Stimulated activated CD4-positive, alpha-beta T cell treated with anti-CD3 and anti-CD28 coated beads, Interleukin-2, amount 100 ng/mL, for 48 hours (primary cell): ENCODE data around the gene TMEM141.
"Not testable (repeated sequence)": the region's sequence is repeated elsewhere in the genome, so short reads cannot be mapped to it uniquely, and the experiment has no call there.

Experiments used
- DNase-seq, 2 donors: peaks; one replicate each; pipeline ENCODE4 v3.0.0-alpha.2; 2020

Gene TMEM141

GRCh38 chr9:136796238-136796774 is 5.2 kb downstream of the TMEM141 start, which contains the start of gene CCDC183:
TSS of gene CCDC183 (plus strand) at chr9:136796338. CDS start at chr9:136796398, 60 bp downstream.
- DNase-seq, result no peak

DNA sequence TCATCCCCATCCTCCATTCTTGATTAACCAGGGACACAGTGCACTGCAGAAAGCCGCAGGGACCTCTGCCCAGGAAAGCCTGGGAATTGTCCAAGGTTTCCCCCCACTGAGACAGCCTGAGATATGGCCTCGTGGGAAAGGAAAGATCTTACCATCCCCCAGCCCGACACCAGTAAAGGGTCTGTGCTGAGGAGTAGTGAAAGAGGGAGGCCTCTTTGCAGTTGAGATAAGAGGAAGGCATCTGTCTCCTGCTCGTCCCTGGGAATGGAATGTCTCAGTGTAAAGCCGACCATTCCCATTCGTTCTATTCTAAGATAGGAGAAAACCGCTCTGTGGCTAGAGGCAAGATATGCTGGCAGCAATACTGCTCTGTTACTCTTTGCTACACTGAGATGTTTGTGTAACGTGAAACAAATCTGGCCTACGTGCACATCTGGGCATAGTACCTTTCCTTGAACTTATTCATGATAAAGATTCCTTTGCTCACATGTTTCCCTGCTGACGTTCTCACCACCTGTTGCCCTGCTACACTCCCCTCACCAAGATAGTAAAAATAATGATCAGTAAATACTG is 5.7 kb downstream of the TMEM141 start:
- DNase-seq, result not testable (repeated sequence)

GRCh38 chr9:136798708-136799078 is 7.5 kb downstream of the TMEM141 start:
- no peak for DNase-seq

DNA sequence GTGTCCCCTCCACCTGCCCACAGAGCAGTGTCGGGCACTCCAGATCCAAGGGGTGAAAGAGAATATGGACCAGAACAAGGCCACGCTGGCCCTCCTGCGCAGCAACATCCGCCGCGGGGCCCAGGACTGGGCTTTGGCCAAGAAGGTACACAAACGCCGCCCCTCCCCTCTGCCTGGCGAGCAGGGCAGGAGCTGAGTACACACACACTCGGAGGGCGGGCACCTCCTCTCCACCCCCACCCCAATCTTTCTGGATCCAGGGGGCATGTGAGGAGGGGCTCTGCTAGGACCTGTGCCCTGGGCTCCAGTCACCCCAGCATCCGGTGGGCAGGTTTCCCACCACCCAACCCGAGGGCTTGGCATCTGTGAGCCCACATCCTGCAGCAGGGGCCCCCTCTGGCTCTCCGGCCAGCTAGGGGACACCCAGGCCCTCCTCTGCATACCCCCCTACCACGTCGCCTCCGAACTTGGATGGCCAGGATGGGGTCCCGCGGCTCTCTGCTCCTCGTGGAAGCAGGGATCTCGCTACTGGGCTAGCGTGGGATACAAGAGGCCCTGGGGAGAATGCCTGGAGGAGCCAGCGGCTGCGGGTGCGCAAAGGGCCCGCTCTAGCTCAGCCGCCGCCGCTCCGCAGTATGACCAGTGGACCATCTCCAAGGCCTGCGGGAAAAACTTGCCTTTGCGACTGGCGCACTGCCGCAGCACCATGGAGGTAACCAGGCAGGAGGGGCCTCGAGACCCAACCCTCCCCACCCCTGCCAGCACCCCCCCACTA is 8.1 kb downstream of the TMEM141 start:
- DNase-seq, result no peak

DNA sequence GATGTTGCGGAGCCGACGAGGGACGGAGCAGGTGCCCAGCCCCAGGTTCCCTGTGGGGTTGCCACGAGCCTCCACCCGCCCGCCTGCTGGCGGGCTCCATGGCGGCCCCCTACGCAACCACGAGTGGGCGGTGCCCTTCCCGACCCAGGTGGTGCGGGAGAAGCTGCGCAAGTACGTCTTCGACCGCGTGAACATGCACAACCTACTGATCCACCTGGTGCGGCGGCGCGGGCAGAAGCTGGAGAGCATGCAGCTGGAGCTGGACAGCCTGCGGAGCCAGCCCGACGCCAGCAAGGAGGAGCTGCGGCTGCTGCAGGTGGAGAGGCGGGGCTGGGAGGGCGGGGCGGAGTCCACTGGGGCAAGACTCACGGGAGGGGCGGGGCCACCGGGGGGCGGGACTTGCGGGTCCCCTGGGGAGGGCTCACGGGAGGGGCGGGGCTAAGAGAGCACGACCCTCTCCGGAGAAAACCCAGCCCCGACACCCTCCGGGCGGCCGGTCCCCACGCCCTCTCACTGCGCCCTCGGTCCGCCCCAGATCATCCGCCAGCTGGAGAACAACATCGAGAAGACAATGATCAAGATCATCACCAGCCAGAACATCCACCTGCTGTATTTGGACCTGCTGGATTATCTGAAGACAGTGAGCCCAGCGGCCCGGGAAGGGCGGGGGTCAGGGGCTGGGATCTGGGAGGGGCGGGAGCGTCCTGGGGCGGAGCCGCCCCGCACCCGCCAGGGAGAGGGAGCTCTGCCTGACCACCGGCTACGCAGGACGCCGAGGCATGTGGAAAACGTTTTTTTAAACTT is 8.9 kb downstream of the TMEM141 start:
- DNase-seq, result peak; percentile 80 to 92

GRCh38 chr9:136802321-136802720 is 11.2 kb downstream of the TMEM141 start:
- no peak for DNase-seq

GRCh38 chr9:136803009-136803550 is 11.9 kb downstream of the TMEM141 start:
- not testable (repeated sequence) for DNase-seq

DNA sequence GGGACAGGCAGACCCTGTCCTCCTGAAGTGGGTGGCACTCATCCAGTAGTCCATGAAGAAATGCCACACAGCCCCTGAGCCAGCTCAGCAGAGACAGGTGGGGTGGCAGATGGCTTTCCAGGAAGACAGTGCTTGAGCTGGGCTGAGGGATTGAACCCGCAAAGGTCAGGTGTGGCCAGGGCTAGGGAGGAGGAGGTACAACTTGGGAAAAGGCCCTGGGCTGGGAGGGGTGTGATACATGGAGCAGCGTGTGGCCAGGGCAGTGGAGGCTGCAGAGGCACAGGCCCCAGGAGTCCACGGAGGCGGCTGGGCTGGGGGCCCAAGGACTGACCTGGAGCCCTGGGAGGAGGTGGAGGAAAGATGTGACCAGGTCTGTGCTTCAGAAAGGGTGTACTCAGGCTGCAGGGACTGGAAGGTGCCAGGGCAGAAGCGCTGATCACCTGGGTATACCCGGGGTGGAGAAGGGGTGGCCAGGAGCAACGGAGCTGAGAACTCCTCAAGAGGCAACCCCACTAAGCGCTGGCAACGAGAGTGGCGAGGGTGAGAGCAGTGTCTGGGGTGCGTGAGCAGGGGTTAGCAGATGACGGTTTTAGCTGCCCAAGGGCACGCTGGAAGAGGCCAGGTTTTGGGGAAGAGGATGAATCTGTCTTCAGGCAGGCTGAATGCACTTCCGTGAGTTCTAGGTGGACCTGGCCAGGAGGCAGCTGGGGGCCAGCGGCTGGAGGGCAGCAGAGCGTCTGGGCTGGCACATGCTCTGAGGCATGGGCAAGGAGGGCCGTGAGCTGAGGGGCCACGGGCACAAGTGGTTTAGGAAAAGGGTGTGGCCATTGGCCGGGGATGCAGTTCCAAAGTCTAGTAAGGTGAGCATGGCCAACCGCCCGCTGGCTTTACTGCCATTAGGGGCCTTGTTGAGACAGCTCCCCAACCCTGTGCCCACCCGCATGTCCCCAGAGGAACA is 12.7 kb downstream of the TMEM141 start:
- no peak for DNase-seq

GRCh38 chr9:136804509-136805206 is 13.5 kb downstream of the TMEM141 start:
- DNase-seq, result no peak

- DNase-seq, result no peak
Measured at GRCh38 chr9:136805207-136805740, 14.1 kb downstream of the TMEM141 start.

- no peak for DNase-seq
Measured at GRCh38 chr9:136806067-136806466, 14.9 kb downstream of the TMEM141 start.

GRCh38 chr9:136806631-136807201 is 15.6 kb downstream of the TMEM141 start:
- no peak for DNase-seq

GRCh38 chr9:136807281-136808074 is 16.3 kb downstream of the TMEM141 start, which contains the start of gene RABL6:
TSS of gene RABL6 (plus strand) at chr9:136807948. CDS start at chr9:136808197, 249 bp downstream.
- peak; percentile 74 to 81 for DNase-seq

DNA sequence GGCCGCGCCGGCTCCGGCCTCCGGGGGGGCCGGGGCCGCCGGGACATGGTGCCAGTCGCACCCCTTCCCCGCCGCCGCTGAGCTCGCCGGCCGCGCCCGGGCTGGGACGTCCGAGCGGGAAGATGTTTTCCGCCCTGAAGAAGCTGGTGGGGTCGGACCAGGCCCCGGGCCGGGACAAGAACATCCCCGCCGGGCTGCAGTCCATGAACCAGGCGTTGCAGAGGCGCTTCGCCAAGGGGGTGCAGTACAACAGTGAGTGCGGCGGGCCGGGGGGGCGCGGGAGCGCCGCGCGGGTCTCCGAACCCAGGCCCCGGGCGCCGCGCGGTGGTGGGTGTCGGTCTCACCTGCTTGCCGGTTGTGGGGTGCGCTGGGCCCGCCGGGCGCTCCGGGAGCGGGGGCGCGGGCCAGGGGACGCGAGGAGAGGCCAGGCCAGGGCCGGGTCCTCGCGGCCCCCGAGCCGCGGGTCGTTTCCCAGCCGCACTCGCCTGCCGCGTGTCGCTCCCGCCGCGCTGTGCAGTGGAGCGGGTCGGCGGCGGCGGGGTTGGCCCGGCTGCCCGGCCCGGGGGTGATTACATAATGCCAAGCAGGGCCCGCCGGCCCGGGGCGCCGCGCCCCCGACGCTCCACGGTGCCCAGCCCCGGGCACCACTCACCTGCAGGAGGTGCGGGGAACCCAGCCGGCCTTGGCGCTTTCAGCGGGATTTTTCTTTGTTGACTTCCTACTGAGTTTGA is 17.1 kb downstream of the TMEM141 start:
- DNase-seq, result peak in 1 of 2 donors; percentile 17

DNA sequence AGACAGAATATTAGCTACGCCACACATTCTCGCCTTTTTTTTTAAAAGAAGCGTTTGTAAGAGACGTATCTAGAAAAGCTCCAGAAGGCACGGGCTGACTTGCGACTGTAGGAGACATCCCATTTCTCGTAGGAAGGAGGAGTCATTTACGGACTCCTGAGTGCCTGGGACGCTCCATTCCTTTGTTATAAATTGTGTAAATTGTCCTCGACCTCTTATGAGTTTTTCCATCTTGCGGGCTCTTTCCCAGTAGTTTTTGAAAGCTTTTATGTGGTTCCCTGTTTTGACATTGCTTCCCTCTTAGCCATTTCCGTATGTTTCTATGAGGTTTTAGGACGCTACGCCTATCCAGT is 17.6 kb downstream of the TMEM141 start:
- no peak for DNase-seq

DNA sequence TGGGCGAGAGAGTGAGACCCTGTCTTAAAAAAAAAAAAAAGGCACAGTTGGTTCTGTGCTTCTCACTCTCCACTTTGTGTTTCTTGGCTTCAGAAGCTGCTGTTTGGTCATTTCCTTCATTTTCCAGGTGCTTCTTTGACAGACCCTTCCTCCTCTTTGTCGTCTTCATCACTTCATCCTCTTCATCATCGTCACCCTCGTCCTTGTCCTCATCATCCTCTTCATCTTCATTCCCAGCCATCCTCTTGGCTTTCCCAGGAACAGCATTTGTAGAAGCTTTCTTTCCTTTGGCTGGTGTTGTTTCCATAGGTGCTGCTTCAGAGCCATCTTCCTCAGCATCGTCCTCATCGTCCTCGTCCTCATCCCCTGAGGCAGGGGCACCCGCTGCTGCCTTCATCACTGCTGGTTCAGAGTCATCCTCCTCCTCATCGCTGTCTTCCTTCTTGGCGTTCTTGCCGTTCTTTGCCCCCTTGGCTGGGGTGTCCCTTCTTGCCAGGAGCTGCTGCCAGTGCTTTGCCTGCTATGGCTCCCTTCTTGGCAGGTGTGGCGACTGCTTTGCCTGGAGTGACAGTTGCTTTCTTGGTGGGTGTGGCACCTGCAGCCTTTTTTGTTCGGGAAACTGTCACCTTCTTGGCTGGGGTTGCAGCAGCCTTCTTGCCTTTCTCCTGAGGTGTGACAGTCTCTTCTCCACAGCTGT is 23.7 kb downstream of the TMEM141 start:
- DNase-seq, result no peak

DNA sequence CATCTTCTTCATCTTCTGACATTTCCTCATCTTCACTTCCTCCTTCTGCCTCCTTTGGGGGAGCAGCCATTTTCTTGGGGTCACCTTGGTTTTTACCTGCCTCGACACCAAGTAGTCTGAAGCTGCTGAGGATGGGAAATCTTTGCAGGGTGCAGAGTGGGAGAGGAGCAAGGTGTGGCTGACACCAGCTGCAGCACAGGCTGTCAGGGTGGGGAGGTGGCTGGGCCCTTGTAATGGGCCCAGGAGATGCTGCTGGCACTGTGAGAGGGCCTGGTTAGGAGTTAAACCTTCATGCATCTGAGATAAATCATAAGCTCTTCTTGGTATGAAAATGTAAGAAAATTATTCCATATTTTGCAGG is 24.3 kb downstream of the TMEM141 start:
- no peak for DNase-seq
